Type B pancreatic cell (in vitro differentiated cells): ENCODE measurements around the gene TSTD1. TPM values are rescaled to one million over a fixed set of nuclear protein-coding genes. Genes with fewer than 3 reads are reported as not detected.

Experiments used
- DNase-seq: peaks from one replicate; pipeline ENCODE4 v3.0.0; 2021; ENCODE audit warnings: mixed read lengths; ENCODE audit not compliant: unreplicated experiment; ENCODE audit errors: extremely low spot score
- H3K27ac Mint-ChIP-seq: 2 replicates; pipeline ENCODE4 v1.8.0; 2021; ENCODE audit warnings: mild to moderate bottlenecking, mixed read lengths
- H3K27me3 Mint-ChIP-seq: 2 replicates; pipeline ENCODE4 v1.8.0; 2021; ENCODE audit warnings: mixed read lengths
- H3K36me3 Mint-ChIP-seq: 2 replicates; pipeline ENCODE4 v1.8.0; 2021; ENCODE audit warnings: mixed read lengths
- H3K4me1 Mint-ChIP-seq: one replicate; pipeline ENCODE4 v1.8.0; 2021; ENCODE audit warnings: mixed read lengths; ENCODE audit not compliant: unreplicated experiment
- H3K4me3 Mint-ChIP-seq: 2 replicates; pipeline ENCODE4 v1.8.0; 2021; ENCODE audit warnings: mild to moderate bottlenecking, mixed read lengths
- H3K9me3 Mint-ChIP-seq: 2 replicates; pipeline ENCODE4 v1.8.0; 2021; ENCODE audit warnings: mixed read lengths
- CTCF ChIP-seq: fragments of 200-600 bp; sonication (generic); conservative IDR thresholded peaks from 2 replicates; pipeline ENCODE4 v1.5.0; 2021; ENCODE audit warnings: antibody characterized with exemption, mild to moderate bottlenecking
- total RNA-seq: library from RNA; stranded (reverse); gene quantifications from 2 replicates; pipeline ENCODE4 v1.2.1, GENCODE V29; 2021; ENCODE audit warnings: low replicate concordance

TSTD1 gene
- total RNA-seq, 1 donor from 2014 or later, result 40.8 TPM

GRCh38 chr1:161052899-161053298 is 14.1 kb upstream of the TSTD1 start:
- Mint-ChIP-seq H3K4me1 (no peaks in the 10 kb centered on the region), H3K27ac (no peak overlapping the region), H3K9me3 (peaks cover 5% of the 10 kb centered on the region), H3K36me3 (peaks cover 12% of the 10 kb centered on the region), H3K27me3 (peaks cover 4% of the 10 kb centered on the region), H3K4me3 (no peak overlapping the region)
- TF ChIP-seq CTCF, result no peak
- DNase-seq, result no peak

DNA sequence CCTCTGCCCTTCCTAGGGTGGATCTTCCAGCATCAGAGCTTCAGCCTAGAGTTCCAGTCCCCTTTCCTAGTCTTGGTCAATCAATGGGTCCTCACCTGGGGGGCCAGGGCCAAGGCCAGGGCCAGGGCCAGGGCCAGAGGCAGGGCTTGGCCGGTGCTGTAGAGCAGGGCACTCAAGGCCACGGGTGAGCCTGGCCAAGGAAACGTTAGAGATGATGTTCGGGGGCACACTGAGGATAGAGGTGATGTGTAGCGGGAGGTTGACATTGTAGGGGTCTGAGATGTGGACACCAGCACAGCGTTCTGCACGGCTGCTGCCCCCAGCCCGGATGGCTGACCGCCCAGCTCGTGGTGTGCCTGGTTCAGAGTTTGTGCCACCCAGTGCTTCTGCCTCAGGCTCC is 12.5 kb upstream of the TSTD1 start:
- Mint-ChIP-seq H3K36me3 (peaks cover 11% of the 10 kb centered on the region), H3K27me3 (no peaks in the 10 kb centered on the region), H3K27ac (no peak overlapping the region), H3K4me3 (no peak overlapping the region), H3K4me1 (no peaks in the 10 kb centered on the region), H3K9me3 (peaks cover 9% of the 10 kb centered on the region)
- no peak for DNase-seq
- no peak for TF ChIP-seq CTCF

- H3K27me3 Mint-ChIP-seq, result no peaks in the 10 kb centered on the region
- peak overlapping the region; percentile 61 for H3K27ac Mint-ChIP-seq
- DNase-seq, result no peak
- peaks cover 9% of the 10 kb centered on the region for H3K9me3 Mint-ChIP-seq
- H3K36me3 Mint-ChIP-seq, result peaks cover 16% of the 10 kb centered on the region
- H3K4me3 Mint-ChIP-seq, result peak overlapping the region; percentile 63
- no peak for TF ChIP-seq CTCF
- peaks cover 7% of the 10 kb centered on the region for H3K4me1 Mint-ChIP-seq
Measured at GRCh38 chr1:161048949-161049722, 10.4 kb upstream of the TSTD1 start.

- peaks cover 18% of the 10 kb centered on the region for H3K36me3 Mint-ChIP-seq
- peak overlapping the region; percentile 67 for H3K4me3 Mint-ChIP-seq
- DNase-seq, result no peak
- H3K27ac Mint-ChIP-seq, result peak overlapping the region; percentile 63
- H3K9me3 Mint-ChIP-seq, result peaks cover 9% of the 10 kb centered on the region
- H3K27me3 Mint-ChIP-seq, result no peaks in the 10 kb centered on the region
- H3K4me1 Mint-ChIP-seq, result peaks cover 8% of the 10 kb centered on the region
- no peak for TF ChIP-seq CTCF
Measured at GRCh38 chr1:161047436-161048420, 9.0 kb upstream of the TSTD1 start.

DNA sequence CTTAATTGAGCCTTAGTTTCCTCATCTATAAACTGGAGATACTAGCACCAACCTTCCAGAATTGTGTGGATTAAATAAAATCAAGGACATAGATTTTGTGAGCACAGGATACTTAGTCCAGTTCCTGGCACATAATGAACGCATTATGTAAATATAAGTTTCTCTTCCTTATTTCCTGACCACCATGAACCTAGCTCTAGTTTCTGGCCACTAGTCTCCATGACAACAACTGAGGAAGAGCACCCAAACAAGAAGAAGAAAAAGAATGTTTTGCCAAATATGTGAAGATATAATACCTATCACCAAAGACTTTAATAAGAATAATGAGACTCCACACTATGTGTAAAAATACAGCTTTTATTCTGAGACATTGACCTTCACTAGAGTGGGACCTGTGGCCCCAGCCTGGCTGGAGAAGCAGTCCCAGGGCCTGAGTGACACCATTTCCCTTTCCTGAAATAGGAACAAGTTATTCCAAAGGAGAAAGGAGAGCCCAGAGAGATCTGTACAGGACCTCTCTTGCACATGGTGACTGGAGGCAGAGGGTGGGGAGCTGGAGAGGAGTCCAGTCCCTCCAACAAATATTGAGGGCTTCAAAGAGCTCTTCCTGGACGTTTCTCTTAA is 8.0 kb upstream of the TSTD1 start:
- peaks cover 27% of the 10 kb centered on the region for H3K36me3 Mint-ChIP-seq
- H3K27ac Mint-ChIP-seq, result peak overlapping the region; percentile 97
- no peak for DNase-seq
- TF ChIP-seq CTCF, result no peak
- peak overlapping the region; percentile 96 for H3K4me3 Mint-ChIP-seq
- H3K27me3 Mint-ChIP-seq, result no peaks in the 10 kb centered on the region
- peaks cover 9% of the 10 kb centered on the region for H3K9me3 Mint-ChIP-seq
- peaks cover 8% of the 10 kb centered on the region for H3K4me1 Mint-ChIP-seq
